Mesodermal cell (in vitro differentiated cells): ENCODE measurements around the gene NMNAT2.

Source experiments
- H3K27ac ChIP-seq: 2 replicates; pipeline ENCODE4 v1.7.0; 2013; ENCODE audit warnings: mild to moderate bottlenecking, low read depth, low read length, moderate library complexity; ENCODE audit not compliant: severe bottlenecking
- H3K36me3 ChIP-seq: 2 replicates; pipeline ENCODE4 v1.7.1; 2013; ENCODE audit warnings: mild to moderate bottlenecking, low read length, moderate library complexity; ENCODE audit not compliant: control insufficient read depth, insufficient read depth
- H3K4me1 ChIP-seq: one replicate; pipeline ENCODE4 v1.7.1; 2013; ENCODE audit warnings: mild to moderate bottlenecking, low read length; ENCODE audit not compliant: insufficient read depth, control insufficient read depth, poor library complexity, severe bottlenecking
- H3K4me3 ChIP-seq: 2 replicates; pipeline ENCODE4 v1.7.0; 2013; ENCODE audit warnings: low read length, control low read depth, mild to moderate bottlenecking; ENCODE audit not compliant: insufficient read depth, poor library complexity, severe bottlenecking; ENCODE audit errors: extremely low read depth
- H3K9me3 ChIP-seq: 2 replicates; pipeline ENCODE4 v1.7.1; 2013; ENCODE audit warnings: mild to moderate bottlenecking, low read length, moderate library complexity; ENCODE audit not compliant: control insufficient read depth
- WGBS, 2 experiments: methylation state at CpG; one replicate each; pipeline ENCODE4 v1.1.5; 2013; ENCODE audit warnings: missing lambda C conversion rate in 2 of 2; ENCODE audit not compliant: insufficient coverage in 2 of 2; 5-methylcytosine and 5-hydroxymethylcytosine counted together

The NMNAT2 gene

GRCh38 chr1:183300828-183301227 is 117.4 kb downstream of the NMNAT2 start:
- no peak overlapping the region for H3K27ac ChIP-seq
- 100% methylated on average over 1 of the region's 1 CpG for WGBS, 2 experiments
- H3K36me3 ChIP-seq = no peaks in the 10 kb centered on the region
- H3K9me3 ChIP-seq = no peaks in the 10 kb centered on the region
- no peak overlapping the region for H3K4me3 ChIP-seq
- peaks cover 20% of the 10 kb centered on the region for H3K4me1 ChIP-seq

- Histone ChIP-seq H3K36me3 (no peaks in the 10 kb centered on the region), H3K27ac (no peak overlapping the region), H3K4me3 (no peak overlapping the region)
Observed at GRCh38 chr1:183300395-183300794, 117.8 kb downstream of the NMNAT2 start.

GRCh38 chr1:183296782-183297181 is 121.4 kb downstream of the NMNAT2 start:
- Histone ChIP-seq H3K27ac (no peak overlapping the region), H3K9me3 (no peaks in the 10 kb centered on the region), H3K4me3 (no peak overlapping the region), H3K36me3 (no peaks in the 10 kb centered on the region), H3K4me1 (peaks cover 10% of the 10 kb centered on the region)
- 86 to 94% methylated on average over 2 to 3 of the region's 4 CpGs for WGBS, 2 experiments

More at GRCh38 chr1:183300395-183300794, 117.8 kb downstream of the NMNAT2 start:
- Histone ChIP-seq H3K4me1 (peaks cover 20% of the 10 kb centered on the region), H3K9me3 (no peaks in the 10 kb centered on the region)

- Histone ChIP-seq H3K4me3 (no peak overlapping the region), H3K27ac (no peak overlapping the region), H3K9me3 (no peaks in the 10 kb centered on the region), H3K36me3 (no peaks in the 10 kb centered on the region), H3K4me1 (peaks cover 18% of the 10 kb centered on the region)
- 83 to 94% methylated on average over 2 to 4 of the region's 5 CpGs for WGBS, 2 experiments
Observed at GRCh38 chr1:183295521-183295920, 122.7 kb downstream of the NMNAT2 start.

- Histone ChIP-seq H3K9me3 (no peaks in the 10 kb centered on the region), H3K4me3 (no peak overlapping the region), H3K36me3 (no peaks in the 10 kb centered on the region), H3K4me1 (peaks cover 18% of the 10 kb centered on the region), H3K27ac (no peak overlapping the region)
- 100% methylated on average over 1 of the region's 1 CpG; no CpG with 5 or more reads in 1 of the 2 experiments for WGBS, 2 experiments
Observed at GRCh38 chr1:183293876-183294275, 124.3 kb downstream of the NMNAT2 start.

- H3K36me3 ChIP-seq = no peaks in the 10 kb centered on the region
- no peak overlapping the region for H3K4me3 ChIP-seq
- peaks cover 18% of the 10 kb centered on the region for H3K4me1 ChIP-seq
- no peaks in the 10 kb centered on the region for H3K9me3 ChIP-seq
- 92 to 96% methylated on average over 6 to 9 of the region's 9 CpGs for WGBS, 2 experiments
- H3K27ac ChIP-seq = no peak overlapping the region
Observed at GRCh38 chr1:183293241-183293640, 124.9 kb downstream of the NMNAT2 start.

GRCh38 chr1:183291802-183292514 is 126.2 kb downstream of the NMNAT2 start:
- Histone ChIP-seq H3K4me1 (peaks cover 28% of the 10 kb centered on the region), H3K9me3 (no peaks in the 10 kb centered on the region), H3K4me3 (no peak overlapping the region), H3K27ac (no peak overlapping the region), H3K36me3 (no peaks in the 10 kb centered on the region)
- 65 to 71% methylated on average over 7 of the region's 11 CpGs for WGBS, 2 experiments

- Histone ChIP-seq H3K36me3 (no peaks in the 10 kb centered on the region), H3K27ac (no peak overlapping the region), H3K4me1 (peaks cover 34% of the 10 kb centered on the region), H3K9me3 (no peaks in the 10 kb centered on the region), H3K4me3 (no peak overlapping the region)
- WGBS, 2 experiments = 90 to 92% methylated on average over 2 to 4 of the region's 5 CpGs
Observed at GRCh38 chr1:183291216-183291762, 126.9 kb downstream of the NMNAT2 start.

GRCh38 chr1:183290628-183291027 is 127.6 kb downstream of the NMNAT2 start:
- Histone ChIP-seq H3K27ac (no peak overlapping the region), H3K9me3 (no peaks in the 10 kb centered on the region), H3K4me3 (no peak overlapping the region), H3K36me3 (no peaks in the 10 kb centered on the region), H3K4me1 (peaks cover 41% of the 10 kb centered on the region)
- WGBS, 2 experiments = 82 to 92% methylated on average over 4 to 5 of the region's 6 CpGs

GRCh38 chr1:183289051-183289496 is 129.1 kb downstream of the NMNAT2 start:
- Histone ChIP-seq H3K4me3 (no peak overlapping the region), H3K9me3 (no peaks in the 10 kb centered on the region), H3K36me3 (no peaks in the 10 kb centered on the region), H3K4me1 (peaks cover 42% of the 10 kb centered on the region), H3K27ac (no peak overlapping the region)
- 92 to 95% methylated on average over 2 to 8 of the region's 9 CpGs for WGBS, 2 experiments

- WGBS, 2 experiments = 100% methylated on average over 2 of the region's 2 CpGs; no CpG with 5 or more reads in 1 of the 2 experiments
- Histone ChIP-seq H3K4me3 (no peak overlapping the region), H3K27ac (no peak overlapping the region), H3K9me3 (no peaks in the 10 kb centered on the region), H3K36me3 (no peaks in the 10 kb centered on the region), H3K4me1 (peaks cover 42% of the 10 kb centered on the region)
Observed at GRCh38 chr1:183288583-183288982, 129.6 kb downstream of the NMNAT2 start.
